ENCODE data around the gene PRKCH. TPM values are rescaled to one million over a fixed set of nuclear protein-coding genes. Genes with fewer than 3 reads are reported as not detected.

Gene PRKCH
- total RNA-seq, 2 experiments from 2014 or later = 193 to 194 TPM

DNA sequence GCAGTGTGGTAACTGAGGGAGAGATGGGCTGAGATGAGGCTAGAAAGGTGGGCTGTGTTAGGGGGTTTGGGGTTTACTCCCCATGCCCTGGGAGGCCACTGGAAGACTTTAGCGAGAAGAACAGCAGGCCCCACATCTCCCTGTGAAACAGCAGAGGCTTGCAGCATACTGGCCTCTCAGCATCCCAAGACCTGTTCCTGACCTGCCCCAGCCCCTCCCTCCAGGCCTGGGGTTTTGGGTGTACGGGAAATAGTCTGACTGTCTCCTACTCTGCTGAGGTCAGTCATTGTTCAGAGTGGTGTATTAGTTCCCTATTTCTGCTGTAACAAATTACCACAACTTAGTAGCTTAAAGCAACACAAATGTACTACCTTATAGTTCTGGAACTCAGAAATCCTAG, 270.5 kb downstream of the PRKCH start:
- Mint-ChIP-seq H3K27ac (no peak overlapping the region), H3K4me1 (ENCODE audit: low read depth) (peaks cover 65% of the 10 kb centered on the region), H3K4me3 (no peak overlapping the region), H3K9me3 (peaks cover 4% of the 10 kb centered on the region), H3K27me3 (no peaks in the 10 kb centered on the region), H3K36me3 (ENCODE audit: low read depth) (peaks cover 3% of the 10 kb centered on the region)
- intact Hi-C loops (cut with micrococcal nuclease) = loop anchor here (5.0 to 10.0 kb wide), 3 partner anchors 87 to 120 kb away; partner anchors contain the start of gene HIF1A
- CTCF ChIA-PET = no interaction called here
- TF ChIP-seq, protein P1, sequence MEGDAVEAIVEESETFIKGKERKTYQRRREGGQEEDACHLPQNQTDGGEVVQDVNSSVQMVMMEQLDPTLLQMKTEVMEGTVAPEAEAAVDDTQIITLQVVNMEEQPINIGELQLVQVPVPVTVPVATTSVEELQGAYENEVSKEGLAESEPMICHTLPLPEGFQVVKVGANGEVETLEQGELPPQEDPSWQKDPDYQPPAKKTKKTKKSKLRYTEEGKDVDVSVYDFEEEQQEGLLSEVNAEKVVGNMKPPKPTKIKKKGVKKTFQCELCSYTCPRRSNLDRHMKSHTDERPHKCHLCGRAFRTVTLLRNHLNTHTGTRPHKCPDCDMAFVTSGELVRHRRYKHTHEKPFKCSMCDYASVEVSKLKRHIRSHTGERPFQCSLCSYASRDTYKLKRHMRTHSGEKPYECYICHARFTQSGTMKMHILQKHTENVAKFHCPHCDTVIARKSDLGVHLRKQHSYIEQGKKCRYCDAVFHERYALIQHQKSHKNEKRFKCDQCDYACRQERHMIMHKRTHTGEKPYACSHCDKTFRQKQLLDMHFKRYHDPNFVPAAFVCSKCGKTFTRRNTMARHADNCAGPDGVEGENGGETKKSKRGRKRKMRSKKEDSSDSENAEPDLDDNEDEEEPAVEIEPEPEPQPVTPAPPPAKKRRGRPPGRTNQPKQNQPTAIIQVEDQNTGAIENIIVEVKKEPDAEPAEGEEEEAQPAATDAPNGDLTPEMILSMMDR (IDR thresholded peaks at IDR 0.05) = no peak
- no peak for ATAC-seq
- POLR2A ChIA-PET = no interaction called here
- no peak for DNase-seq

DNA sequence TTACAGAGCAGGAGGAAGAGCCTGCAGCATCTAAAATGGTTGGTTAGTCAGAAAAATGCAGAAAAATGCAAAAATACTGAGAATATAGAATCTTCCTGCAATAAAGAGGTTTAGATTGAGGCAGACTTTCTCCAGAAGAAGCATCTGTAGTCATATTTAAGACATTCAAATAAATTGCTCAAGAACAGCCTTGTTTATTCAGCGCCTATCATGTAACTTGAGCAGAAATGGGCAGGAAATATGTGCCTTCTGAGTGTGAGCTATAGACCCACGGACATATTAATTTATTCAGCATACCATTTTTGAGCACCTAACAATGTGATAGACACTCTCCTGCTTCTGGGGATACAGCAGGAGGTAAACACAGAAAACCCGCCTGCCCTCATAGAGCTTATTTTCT, 272.0 kb downstream of the PRKCH start:
- Mint-ChIP-seq H3K4me1 (ENCODE audit: low read depth) (peaks cover 67% of the 10 kb centered on the region), H3K9me3 (peaks cover 4% of the 10 kb centered on the region), H3K27ac (no peak overlapping the region), H3K36me3 (ENCODE audit: low read depth) (peaks cover 3% of the 10 kb centered on the region), H3K4me3 (no peak overlapping the region), H3K27me3 (no peaks in the 10 kb centered on the region)
- intact Hi-C loops (cut with micrococcal nuclease) = loop anchor here (5.0 to 10.0 kb wide), 3 partner anchors 89 to 121 kb away; partner anchors contain the start of gene HIF1A
- ATAC-seq = no peak
- CTCF ChIA-PET = no interaction called here
- POLR2A ChIA-PET = interaction anchor here (0.9 to 1.7 kb wide), 4 partner anchors 12 to 113 kb away, joined by 3 to 4 read pairs (median 4); no protein-coding TSS in a partner anchor
- DNase-seq = no peak
- TF ChIP-seq, protein P1 (IDR thresholded peaks at IDR 0.05) = no peak

DNA sequence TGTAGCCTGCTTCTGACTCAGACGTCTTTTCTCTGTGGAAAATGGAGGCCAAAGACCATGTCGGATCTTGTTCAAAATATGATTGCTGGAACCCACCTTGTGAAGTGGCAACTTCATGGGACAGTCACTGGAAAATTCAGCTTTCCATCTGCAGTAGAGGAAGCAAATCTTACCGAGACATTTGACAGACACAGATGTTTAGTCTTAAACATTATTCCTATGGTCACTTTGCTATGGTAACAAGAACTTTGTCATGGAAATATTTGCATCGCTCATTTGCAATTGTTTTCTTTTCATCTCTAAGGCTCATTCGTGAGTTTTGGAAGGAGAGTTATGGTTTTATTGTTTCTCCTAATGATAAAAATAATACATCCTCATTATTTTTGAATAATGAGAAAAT, 275.6 kb downstream of the PRKCH start:
- intact Hi-C loops (cut with micrococcal nuclease) = loop anchor here (10.0 kb wide), 2 partner anchors 92 to 98 kb away; partner anchors contain the start of gene HIF1A
- POLR2A ChIA-PET = interaction anchor here (0.8 to 4.4 kb wide), 6 partner anchors 12 to 120 kb away, joined by 4 to 21 read pairs (median 6); partner anchors contain the start of gene HIF1A

DNA sequence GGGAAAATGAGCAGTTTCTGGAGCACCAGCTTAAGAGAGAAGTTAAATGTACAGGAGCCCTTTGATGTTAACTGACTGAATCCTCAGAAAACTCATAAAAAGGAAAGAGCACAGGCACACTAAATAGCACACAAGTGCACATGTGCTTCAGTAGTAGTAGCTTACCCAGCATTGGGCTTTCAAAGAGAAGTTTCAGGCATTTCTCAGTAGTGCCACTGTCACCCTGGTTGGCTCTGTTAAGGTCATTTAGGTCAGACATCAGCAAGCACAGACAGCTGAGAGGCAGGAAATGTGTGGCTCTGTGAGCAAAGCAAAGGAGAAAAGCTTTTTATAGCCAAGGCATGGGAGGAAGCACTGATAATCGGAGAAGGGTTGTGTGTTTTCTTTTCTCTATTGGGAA, 277.6 kb downstream of the PRKCH start:
- DNase-seq = peak; percentile 68
- intact Hi-C loops (cut with micrococcal nuclease) = loop anchor here (10.0 kb wide), 2 partner anchors 94 to 96 kb away; partner anchors contain the start of gene HIF1A
- Mint-ChIP-seq H3K9me3 (no peaks in the 10 kb centered on the region), H3K36me3 (ENCODE audit: low read depth) (no peaks in the 10 kb centered on the region), H3K4me3 (no peak overlapping the region), H3K27me3 (no peaks in the 10 kb centered on the region), H3K4me1 (ENCODE audit: low read depth) (peaks cover 52% of the 10 kb centered on the region), H3K27ac (peak overlapping the region; percentile 88)
- TF ChIP-seq, protein P1 (IDR thresholded peaks at IDR 0.05) = no peak
- ATAC-seq = peak; percentile 70
- POLR2A ChIA-PET = interaction anchor here (1.0 to 4.4 kb wide), 3 partner anchors 10 to 63 kb away, joined by 3 to 21 read pairs (median 7); no protein-coding TSS in a partner anchor
- CTCF ChIA-PET = interaction anchor here (0.8 to 5.1 kb wide), 4 partner anchors 10 to 124 kb away, joined by 3 to 22 read pairs (median 3); no protein-coding TSS in a partner anchor

More for the DNA sequence above, 275.6 kb downstream of the PRKCH start:
- H3K27me3 Mint-ChIP-seq = no peaks in the 10 kb centered on the region
- H3K9me3 Mint-ChIP-seq = peaks cover 2% of the 10 kb centered on the region
- DNase-seq = no peak
- no peak overlapping the region for H3K27ac Mint-ChIP-seq
- no peak overlapping the region for H3K4me3 Mint-ChIP-seq
- peaks cover 65% of the 10 kb centered on the region for H3K4me1 Mint-ChIP-seq (ENCODE audit: low read depth)
- no peak for ATAC-seq
- peaks cover 3% of the 10 kb centered on the region for H3K36me3 Mint-ChIP-seq (ENCODE audit: low read depth)
- TF ChIP-seq, protein P1 (IDR thresholded peaks at IDR 0.05) = no peak
- CTCF ChIA-PET = interaction anchor here (1.4 to 5.1 kb wide), 2 partner anchors 12 to 24 kb away, joined by 4 to 22 read pairs; no protein-coding TSS in a partner anchor

DNA sequence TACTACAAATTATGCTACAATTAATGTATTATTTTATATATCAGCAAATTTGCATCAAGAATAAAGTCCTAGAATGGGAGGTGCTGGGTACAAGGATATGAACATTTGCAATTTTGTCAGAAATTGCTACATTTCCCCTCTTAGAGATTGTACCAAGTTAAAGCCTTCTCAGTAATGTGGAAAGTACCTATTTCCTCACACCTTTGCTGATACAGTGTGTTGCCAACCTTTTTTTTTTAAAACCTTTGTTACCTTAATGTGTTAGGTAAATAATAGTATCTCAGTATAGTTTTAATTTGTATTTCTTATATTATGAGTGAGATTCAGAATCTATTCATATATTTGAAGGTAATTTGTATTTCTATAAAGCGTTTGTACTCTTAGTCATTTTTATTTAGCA, 278.6 kb downstream of the PRKCH start:
- Mint-ChIP-seq H3K4me1 (ENCODE audit: low read depth) (peaks cover 43% of the 10 kb centered on the region), H3K9me3 (no peaks in the 10 kb centered on the region), H3K36me3 (ENCODE audit: low read depth) (no peaks in the 10 kb centered on the region), H3K27me3 (no peaks in the 10 kb centered on the region), H3K4me3 (no peak overlapping the region), H3K27ac (no peak overlapping the region)
- TF ChIP-seq, protein P1 (IDR thresholded peaks at IDR 0.05) = no peak
- intact Hi-C loops (cut with micrococcal nuclease) = loop anchor here (10.0 kb wide), 2 partner anchors 95 kb away; partner anchors contain the start of gene HIF1A
- ATAC-seq (no peak), DNase-seq (no peak)
- ChIA-PET POLR2A (no interaction called here), CTCF (no interaction called here)

All from activated CD8-positive, alpha-beta T cell treated with anti-CD3 and anti-CD28 coated beads for 36 hours (primary cell).